Lower leg skin (tissue), 3 donors: ENCODE data around the gene GADD45A.

ENCODE experiments used
- POLR2A ChIP-seq, 2 donors: fragments of 450-650 bp; IDR thresholded peaks; one replicate each; pipeline ENCODE4 v1.6.1; 2016 to 2017; ENCODE audit warnings: antibody characterized with exemption in 2 of 2, mild to moderate bottlenecking in 1 of 2, moderate library complexity in 1 of 2
- TF ChIP-seq, protein P1 (sequence below), 3 donors: fragments of 450-650 bp; IDR thresholded peaks; one replicate each; pipeline ENCODE4 v1.5.1; 2016; ENCODE audit warnings: antibody characterized with exemption in 3 of 3, mild to moderate bottlenecking in 3 of 3, moderate library complexity in 2 of 3

GRCh38 chr1:67677408-67677807, 7.6 kb upstream of the GADD45A start:
- TF ChIP-seq, protein P1, sequence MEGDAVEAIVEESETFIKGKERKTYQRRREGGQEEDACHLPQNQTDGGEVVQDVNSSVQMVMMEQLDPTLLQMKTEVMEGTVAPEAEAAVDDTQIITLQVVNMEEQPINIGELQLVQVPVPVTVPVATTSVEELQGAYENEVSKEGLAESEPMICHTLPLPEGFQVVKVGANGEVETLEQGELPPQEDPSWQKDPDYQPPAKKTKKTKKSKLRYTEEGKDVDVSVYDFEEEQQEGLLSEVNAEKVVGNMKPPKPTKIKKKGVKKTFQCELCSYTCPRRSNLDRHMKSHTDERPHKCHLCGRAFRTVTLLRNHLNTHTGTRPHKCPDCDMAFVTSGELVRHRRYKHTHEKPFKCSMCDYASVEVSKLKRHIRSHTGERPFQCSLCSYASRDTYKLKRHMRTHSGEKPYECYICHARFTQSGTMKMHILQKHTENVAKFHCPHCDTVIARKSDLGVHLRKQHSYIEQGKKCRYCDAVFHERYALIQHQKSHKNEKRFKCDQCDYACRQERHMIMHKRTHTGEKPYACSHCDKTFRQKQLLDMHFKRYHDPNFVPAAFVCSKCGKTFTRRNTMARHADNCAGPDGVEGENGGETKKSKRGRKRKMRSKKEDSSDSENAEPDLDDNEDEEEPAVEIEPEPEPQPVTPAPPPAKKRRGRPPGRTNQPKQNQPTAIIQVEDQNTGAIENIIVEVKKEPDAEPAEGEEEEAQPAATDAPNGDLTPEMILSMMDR (IDR thresholded peaks at IDR 0.05): no peak
- no peak for TF ChIP-seq POLR2A (IDR thresholded peaks at IDR 0.05)
